Stimulated activated CD4-positive, alpha-beta T cell treated with anti-CD3 and anti-CD28 coated beads, Interleukin-4, amount 100 ng/mL, for 24 hours (primary cell): ENCODE results near the gene KLF11.

Experiments used
- DNase-seq: peaks from one replicate; pipeline ENCODE4 v3.0.0-alpha.2; 2020

Gene KLF11

DNA sequence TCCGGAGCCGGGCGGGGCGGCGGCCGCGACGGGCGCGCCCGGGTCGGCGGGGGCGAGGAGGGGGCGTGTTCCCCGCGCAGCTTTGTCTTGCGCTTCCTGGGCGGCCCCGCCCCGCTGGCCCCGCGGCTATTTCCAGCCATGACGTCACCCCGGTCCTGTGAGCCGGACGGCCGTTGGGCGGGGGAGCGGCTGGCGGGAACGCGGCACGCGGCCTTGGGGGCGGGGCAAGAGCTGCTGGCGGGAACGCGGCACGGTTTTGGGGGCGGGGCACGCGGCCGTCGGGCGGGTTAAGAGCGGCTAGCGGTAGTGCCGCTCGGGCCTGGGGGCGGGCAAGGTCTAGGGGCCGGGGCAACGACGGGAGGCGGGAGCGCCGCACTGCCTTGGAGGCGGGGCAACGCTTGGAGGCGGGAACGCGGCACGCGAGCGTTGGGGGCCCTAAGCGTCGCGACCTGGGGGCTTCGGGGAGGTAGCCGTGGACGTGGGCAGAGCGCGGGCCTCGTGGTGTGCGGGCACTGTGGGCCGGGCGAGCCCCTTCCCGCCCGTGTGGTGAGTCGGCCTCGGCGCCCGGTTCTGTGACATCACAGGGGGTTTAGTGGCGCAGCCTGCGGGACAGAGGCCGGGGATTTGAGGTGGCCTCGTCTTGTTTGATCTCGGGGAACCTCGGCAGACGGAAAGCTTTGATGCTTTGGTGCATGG, 704 bp downstream of the KLF11 start:
- peak; percentile 86 for DNase-seq

DNA sequence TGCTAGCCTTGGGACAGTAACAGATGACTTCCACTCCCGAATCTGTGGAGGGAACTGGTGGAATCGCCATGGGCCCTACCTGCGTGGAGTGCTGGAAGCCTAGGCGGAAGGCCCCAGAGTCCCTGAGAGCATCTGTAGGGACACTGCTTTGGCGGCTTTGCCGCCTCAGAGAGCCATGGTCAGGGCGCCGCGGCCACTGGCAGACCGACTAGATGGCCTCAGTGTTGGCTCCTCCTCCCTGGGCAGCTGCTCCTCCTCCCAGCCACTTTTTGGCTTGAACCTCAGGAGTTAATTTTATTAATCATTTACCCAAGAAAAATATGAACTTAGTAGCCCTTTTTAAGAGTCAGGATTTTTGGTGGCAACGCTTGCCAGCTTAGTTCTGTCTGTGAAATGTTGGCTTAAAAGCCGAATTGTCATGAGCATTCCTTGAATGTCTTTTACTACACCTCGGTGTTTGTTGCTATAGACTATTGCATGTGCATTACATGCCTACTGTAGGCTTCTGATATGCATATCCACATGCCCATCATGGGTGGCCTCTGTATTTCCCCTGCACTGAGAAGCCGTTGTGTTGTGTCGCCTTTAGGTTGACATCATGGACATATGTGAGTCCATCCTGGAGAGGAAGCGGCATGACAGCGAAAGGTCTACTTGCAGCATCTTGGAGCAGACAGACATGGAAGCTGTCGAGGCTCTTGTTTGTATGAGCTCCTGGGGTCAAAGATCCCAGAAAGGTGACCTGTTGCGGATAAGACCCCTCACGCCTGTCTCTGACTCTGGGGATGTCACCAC, 2.4 kb downstream of the KLF11 start:
- DNase-seq, result no peak

DNA sequence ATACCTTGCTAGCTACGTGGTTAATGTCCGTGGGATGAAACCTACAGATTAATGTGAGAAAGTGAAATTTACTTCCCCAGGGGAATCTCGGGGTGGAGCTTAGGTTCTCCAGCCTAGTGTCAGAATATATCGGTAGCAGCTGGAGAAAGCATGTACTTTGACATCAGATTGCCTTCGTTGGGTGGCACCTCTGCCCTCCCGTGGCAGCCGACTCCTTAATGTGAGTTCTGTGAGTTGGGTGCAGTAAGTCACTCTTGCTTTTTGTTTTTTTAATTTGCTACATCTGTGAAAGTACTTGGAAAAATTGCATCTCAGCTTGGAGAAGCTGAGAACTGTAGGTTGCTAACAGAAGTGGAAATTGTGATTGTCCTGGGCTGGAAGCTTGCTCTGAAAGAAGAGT, 3.6 kb downstream of the KLF11 start:
- DNase-seq, result no peak

DNA sequence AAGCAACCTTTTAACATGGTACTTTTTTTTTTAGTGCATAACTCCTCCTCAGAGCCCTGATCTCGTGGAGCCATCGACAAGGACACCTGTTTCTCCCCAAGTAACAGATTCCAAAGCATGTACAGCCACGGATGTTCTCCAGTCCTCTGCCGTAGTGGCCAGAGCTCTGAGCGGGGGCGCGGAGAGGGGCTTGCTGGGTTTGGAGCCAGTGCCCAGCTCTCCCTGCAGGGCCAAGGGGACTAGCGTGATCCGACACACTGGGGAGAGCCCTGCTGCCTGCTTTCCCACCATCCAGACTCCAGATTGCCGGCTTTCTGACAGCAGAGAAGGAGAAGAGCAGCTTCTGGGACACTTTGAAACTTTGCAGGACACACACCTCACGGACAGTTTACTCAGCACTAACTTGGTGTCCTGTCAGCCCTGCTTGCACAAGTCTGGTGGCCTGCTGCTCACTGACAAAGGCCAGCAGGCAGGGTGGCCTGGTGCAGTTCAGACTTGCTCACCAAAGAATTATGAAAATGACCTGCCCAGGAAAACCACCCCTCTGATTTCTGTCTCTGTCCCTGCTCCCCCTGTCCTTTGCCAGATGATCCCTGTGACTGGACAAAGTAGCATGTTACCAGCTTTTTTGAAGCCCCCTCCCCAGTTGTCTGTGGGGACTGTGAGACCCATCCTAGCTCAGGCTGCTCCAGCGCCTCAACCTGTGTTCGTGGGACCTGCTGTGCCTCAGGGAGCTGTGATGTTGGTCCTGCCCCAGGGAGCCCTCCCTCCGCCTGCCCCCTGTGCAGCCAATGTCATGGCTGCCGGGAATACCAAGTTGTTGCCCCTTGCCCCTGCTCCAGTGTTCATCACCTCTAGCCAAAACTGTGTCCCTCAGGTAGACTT, 4.5 kb downstream of the KLF11 start:
- no peak for DNase-seq

DNA sequence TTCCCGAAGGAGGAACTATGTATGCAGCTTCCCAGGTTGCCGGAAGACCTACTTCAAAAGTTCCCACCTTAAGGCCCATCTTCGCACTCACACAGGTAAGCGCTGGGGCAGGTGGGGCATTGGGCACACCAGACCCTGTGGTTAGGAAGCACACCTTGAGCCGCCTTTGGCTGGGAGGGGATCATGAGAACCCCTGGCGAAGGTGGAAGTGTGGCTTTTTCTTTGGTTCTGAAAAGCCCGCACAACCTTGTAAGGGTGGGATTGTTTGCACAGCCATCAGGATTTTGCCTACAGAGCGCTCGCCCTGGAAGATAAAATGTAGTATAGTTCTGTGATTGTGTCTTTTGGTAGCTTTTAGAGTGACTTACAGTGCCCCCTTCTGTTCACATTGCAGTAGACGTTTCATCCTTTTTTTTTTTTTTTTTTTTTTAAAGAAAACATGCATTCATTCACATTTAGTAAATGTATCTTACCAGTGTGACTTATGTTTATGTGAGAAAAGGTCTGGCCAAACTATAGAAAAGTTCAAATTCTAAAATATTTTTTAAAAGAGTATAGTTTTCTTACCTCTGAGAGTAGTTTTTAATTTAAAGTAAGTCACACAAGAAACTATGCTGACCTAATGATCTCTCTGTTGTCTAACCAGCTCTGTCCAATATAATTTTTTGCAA, 5.3 kb downstream of the KLF11 start:
- no peak for DNase-seq

DNA sequence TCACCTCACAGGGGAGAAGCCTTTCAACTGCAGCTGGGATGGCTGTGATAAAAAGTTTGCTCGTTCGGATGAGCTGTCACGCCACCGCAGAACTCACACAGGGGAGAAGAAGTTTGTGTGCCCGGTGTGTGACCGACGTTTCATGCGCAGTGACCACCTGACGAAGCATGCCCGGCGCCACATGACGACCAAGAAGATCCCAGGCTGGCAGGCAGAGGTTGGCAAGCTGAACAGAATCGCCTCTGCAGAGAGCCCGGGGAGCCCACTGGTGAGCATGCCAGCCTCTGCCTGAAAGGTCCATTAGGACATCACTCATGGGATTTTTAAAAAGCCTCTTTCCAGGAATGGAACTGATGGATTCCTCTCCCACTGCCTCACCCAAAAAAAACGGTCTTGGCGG, 8.9 kb downstream of the KLF11 start:
- no peak for DNase-seq

DNA sequence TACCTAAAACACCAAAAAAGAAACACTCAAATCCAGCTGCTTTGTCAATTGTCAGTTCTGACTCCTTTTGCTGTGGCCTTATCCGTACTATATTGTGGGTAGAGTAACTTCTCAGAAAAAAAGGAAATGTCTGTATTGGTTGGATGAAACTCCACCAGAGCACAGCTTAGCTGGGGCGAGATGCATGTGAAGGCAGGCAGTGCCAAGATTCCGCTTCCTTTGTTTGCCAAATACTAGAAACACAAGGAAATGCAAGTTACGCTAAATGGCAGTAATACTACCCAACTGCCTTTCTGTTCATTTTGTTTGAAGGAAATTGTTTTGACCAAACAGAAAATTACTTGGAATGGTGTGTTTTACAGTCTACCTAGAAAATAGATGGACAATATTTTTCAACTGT, 10.0 kb downstream of the KLF11 start:
- DNase-seq, result no peak

DNA sequence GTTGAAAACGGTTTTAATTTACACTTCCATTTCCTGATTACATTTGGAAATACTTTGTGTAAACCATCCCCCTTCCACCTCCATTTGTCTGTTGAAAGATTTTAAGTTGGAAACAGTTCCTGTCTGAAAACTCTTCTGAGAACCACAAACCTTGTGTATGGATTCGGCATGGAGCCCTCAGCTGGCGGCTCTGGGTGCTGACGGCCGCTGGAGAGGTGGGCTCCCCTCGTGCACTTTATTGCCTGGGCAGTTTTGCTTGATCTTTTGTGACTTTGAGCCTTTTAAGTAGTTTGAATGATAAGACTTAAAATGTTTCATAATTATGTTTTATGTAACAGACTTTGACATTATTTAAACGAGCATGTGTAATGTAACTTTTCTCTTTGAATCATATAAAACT, 11.1 kb downstream of the KLF11 start:
- DNase-seq, result no peak

DNA sequence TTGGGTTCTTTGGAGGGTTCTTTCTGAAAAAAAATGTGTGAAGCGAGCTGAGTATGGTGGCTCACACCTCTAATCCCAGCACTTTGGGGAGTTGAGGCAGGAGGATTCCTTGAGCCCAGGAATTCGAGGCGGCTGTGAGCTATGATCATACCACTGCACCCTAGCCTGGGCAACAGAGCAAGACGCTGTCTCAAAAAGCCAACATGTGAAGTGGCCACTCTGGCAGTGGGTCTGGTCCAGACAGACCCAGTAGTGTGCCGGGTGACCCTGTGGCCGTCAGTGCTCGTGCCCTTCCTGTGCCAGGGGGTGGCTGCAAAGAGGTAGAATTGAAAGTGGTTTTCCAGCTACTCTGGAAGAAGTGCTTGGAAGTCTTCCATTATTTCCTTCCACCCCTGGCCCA, 11.6 kb downstream of the KLF11 start:
- no peak for DNase-seq

DNA sequence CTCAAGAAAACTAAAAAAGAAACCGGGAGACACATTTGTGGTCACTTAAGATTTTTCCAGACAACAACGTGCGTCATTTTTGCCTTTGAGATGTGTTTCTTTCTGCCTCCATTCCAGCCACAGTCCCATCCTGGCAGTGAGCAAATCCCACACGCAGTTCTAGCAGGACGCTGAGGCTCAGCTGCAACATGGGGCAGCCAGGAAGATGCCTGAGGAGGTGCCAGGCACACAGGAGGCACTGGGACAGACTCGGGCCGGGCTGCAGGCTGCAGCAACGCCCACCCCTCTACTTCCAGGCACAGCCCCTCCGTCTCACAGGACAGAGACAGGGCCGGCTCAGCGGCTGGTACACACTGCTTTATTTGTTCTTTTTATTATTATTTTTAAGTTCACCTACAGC, 13.1 kb downstream of the KLF11 start:
- DNase-seq, result no peak

DNA sequence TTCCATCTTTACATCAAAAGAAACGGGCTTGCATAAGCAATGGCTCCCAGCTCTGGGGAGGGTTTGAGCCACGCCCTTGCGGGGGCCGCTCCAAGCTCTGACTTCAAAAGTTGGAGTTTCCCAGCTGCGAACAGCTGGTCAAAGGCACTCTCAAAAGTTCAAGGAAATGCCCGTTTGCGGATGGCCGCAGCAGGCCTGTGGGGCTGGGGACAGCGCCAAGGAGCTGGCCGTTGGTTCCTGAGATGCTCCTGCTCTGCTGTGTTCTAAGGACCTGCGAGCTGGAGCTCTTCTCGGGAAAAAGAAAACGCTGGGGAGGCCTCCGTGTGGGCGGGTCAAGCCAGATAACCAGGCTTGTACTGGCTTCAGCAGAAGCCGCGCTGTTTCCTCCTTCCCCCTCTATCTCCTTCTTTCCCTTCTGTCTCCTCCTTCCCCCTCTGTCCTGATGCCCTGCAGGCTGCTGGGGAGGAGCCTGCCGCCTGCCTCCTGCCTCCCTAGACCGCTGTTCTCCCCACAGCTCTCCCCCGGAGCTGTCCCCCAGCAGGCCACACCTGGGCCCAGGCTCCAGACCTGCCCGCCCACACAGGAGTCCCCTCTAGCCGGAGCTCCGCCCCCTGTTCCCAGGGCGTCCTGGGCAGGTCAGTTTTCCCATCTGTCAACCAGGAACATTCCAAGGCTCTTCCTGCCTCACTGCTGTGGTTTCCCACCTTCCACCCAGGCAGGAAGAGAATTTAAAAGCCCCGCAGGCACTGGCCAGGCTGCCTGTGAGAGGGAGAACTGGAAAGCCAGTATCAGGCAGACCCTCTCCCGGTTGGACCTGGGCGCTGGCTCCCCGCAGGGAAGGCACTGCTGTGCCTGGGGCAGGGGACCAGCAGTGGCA, 14.1 kb downstream of the KLF11 start:
- DNase-seq, result no peak

DNA sequence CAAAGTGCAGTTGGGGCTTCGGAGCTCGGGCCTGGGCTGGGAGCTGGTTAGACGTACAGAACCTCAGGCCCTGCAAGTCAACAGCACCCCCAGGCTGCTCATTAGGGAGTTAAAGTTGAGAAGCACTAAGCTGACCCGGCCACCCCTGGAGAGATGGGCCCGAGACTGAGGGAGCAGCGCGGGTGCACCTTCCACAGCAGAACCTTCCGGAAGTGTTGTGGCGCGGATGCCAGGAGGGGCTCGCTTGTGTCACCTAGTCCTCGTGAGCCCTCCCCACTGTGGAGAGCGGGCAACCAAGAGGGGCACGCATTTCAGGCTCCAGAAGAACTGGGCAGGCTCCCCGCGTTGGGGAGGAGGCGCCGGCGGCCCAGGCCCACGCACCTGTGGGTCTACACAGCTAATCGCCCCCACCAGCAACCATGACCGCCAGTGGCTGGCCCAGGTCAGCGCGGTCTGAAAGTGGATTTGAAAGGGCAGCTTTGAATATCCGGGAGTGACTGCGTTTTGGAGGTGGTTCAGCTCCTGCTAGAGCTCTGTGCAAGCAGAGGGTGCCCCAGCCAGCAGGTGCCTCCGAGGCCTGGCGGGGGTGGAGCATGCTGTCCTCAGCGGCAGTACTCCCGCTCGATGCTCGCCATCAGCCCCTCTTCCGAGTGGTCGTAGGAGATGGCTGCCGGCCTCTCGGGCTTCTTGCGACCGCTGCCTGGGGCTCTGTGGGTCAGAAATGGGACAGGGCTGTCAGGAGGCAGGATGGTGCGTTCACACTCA, 15.1 kb downstream of the KLF11 start:
- no peak for DNase-seq

DNA sequence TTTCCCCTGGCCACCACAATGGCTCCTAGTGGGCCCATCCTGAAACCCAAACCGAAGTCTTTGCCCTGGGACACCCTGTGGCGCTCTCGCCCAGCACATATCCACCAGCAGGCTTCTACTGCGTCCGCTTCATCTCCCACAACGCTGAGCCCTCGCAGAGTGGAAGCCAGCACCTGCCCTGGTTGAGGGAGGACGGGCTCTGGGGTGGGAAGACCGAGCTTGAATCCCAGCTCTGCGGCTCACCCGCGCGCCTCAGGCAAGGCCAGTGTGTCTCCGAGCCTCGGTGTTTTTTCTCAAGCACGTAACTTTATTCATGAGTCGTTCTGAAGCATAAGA, 15.6 kb downstream of the KLF11 start:
- no peak for DNase-seq

DNA sequence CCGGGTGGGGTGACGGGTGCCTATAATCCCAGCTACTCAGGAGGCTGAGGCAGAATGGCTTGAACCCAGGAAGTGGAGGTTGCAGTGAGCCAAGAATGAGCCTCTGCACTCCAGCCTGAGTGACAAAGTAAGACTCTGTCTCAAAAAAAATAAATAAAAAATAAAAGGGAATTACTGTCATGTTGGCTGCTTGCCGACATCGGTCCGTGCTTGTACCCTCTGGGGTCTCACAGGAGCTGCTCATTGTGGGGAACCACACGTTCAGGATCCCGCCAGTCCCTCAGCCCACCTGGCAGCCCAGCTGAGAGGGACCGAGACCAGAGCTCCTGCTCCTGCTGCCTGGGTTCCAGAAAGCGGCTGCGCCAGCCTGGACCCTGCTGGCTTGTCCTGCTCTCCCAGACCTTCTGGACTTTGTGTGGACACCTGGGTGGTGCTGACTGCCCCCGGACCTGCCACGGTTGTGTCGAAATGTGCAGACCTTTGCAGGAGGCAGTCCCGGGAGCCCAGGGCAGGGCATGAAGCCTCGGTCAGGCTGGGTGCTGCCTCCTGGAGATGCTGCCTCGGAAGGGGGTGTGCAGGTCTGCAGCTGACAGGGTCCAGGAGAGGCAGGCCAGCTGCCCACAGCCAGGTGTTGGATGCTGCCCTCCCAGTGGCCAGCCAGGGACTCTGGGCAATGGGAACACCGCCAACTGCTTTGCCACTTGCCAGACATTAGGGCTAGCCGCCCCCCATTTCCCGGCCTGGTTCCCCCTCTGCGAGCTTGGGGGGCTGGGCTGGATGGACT, 16.4 kb downstream of the KLF11 start:
- DNase-seq, result no peak

DNA sequence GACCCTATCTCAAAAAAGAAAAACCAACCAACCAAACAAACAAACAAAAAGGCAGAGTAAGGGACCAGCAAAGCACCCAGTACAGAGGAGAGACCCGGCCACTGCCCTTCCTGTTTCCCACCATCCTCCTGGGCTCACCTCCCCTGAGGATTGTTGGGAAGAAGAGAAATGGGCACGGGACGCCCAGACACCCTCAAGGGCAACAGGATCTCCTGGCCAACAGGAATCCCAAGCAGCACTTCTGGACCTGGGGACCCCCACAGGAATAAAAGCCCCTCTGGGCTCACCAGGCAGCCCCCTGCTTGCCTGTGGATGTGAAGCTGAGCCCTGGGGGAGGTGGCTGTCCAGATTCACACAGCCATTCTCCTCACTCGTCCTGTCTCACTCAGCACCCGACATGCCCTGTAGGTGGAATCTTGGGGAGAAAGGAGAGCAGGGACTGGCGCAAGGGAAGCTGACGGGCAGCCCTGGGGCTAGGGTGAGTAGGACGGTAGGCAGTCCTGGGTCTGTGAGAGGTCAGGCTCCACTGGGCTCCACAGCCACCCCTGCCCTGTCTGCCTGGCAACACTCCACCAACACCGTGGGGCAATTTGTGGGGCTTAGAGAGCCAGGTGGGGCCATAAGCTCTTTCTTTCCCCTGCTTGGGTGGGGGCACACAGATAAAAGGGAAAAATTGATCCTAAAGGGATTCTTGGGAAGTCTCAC, 18.0 kb downstream of the KLF11 start:
- DNase-seq, result no peak

DNA sequence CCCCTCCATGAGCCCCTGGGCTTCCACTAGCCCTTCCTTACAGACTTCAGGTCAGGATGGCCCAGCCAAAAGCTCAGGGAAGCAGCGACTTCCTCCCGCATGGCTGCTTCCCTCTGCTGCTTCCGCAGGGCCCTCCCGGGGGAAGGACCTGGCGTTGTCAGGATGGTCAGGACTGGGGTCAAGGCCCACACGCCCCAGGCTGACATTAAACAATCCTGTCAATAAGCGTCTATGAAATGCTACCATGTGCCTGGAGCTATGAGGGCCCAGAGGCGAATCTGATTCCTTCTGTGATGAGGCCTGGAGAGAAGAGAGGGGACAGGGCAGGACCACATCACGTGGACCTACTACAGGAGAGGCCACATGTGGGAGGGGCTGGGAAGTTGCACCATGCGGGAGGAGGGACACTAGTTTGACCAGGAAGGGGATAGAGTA, 19.6 kb downstream of the KLF11 start:
- DNase-seq, result no peak

DNA sequence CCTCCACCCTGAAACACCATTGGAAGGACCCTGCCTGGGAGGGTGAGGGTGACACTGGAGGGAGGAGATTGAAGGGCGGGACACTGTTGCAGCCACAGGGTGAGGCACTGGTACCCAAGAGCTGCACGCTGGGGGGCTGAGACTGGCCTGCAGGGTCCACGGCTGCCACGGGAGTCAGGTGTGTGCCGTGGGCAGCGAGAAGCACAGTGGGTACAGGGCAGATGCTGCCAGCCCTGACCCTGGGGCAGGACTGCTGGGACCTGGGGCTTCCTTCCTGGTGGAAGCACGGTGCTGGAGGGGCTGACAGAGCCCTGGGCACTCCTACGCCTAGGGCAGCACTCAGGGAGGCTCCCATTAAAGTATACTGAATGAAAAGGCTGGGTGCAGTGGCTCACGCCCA, 20.2 kb downstream of the KLF11 start:
- DNase-seq, result no peak

DNA sequence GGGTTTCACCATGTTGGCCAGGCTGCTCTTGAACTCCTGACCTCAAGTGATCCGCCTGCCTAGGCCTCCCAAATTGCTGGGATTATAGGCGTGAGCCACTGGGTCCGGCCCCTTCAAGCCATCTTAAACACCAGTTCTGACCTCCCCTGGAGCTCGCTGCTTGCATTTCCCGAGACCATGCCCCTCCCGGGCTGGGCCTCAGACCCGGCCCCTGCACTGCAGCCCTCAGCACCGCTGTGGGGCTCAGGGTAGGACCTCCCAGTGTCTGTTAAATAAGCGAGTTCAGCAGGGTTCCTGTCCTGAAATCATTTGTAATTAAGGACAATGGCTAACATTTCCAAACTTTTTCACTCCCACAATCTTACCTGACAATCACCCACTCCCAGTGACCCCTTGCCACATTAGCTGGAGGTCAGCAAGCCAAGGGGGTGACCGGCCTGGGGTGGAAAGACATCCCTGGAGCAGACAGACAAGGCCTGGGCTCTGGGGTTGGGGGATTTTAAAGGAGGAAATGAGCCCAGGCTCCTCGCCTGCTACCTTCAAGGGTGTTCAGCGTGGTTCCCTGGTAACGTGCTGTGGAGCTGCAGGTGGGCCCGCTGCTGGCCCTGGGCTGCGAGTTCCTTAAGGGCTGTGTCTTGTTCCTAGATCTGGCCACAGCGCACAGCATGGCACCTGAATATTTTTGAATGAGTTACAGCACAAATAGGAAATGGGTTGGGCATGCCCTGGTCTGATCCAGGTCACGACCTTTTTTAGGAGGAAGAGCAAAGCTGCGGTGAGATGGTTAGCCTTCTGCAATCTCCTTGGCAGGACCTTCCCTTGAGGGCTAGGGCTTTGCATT, 21.8 kb downstream of the KLF11 start:
- no peak for DNase-seq

DNA sequence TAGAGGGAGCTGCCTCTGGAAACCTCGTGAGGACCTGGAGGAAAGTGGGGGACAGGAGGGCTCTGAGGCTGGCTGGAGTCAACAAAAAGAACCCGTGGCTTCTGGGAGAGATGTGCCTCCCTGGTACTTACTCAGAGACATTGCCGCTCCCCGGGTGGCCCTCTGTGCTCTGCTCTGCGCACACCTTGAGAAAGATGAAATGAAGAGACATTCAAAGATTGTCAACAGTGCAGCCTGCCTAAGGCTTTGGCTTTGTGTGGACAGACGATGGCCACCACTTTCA, 22.4 kb downstream of the KLF11 start:
- DNase-seq, result no peak
